SK-N-SH (cell line): ENCODE measurements around the gene TPH2. TPM values are rescaled to one million over a fixed set of nuclear protein-coding genes. Genes with fewer than 3 reads are reported as not detected.

ENCODE experiments used
- CTCF ChIA-PET: fragments of 300-600, 350-600 bp; formaldehyde crosslinking; extraction: SDS; loops from one replicate; lab custom pipeline; 2021; lab: Yijun Ruan, JAX
- POLR2A ChIA-PET: fragments of 350-600 bp; sonication (Branson Sonifier 250); formaldehyde crosslinking; extraction: SDS; loops from one replicate; lab custom pipeline; 2020; ENCODE audit warnings: antibody characterized with exemption, inconsistent platforms; lab: Yijun Ruan, JAX
- DNase-seq: peaks from one replicate; pipeline ENCODE4 v3.0.0; 2012
- H2AFZ ChIP-seq: fragments of 200-600 bp; sonication (generic); 2 replicates; pipeline ENCODE4 v1.8.1; 2016; ENCODE audit warnings: antibody characterized with exemption, mild to moderate bottlenecking, low read depth
- H3F3A ChIP-seq: fragments of 200-600 bp; sonication (generic); replicated peaks from 2 replicates; pipeline ENCODE3; 2016; ENCODE audit warnings: antibody characterized with exemption, mild to moderate bottlenecking; ENCODE audit not compliant: insufficient read depth
- H3K27ac ChIP-seq, 2 experiments: fragments of 200-500 bp in 1 of 2; fragments of 200-600 bp in 1 of 2; sonication (Bioruptor generic) in 1 of 2; sonication (generic), shearing (Covaris generic) in 1 of 2; 2 replicates each; pipeline versions ENCODE4 v1.5.1 to v1.6.1; 2014 to 2016; ENCODE audit warnings: low read depth in 2 of 2, inconsistent platforms in 1 of 2, low read length in 1 of 2, mild to moderate bottlenecking in 1 of 2, mixed read lengths in 1 of 2
- H3K27me3 ChIP-seq: fragments of 200-600 bp; sonication (generic), shearing (Covaris generic); 2 replicates; pipeline ENCODE4 v1.6.1; 2016; ENCODE audit warnings: mixed run types; ENCODE audit not compliant: insufficient read depth
- H3K36me3 ChIP-seq, 2 experiments: fragments of 200-500 bp in 1 of 2; fragments of 200-600 bp in 1 of 2; sonication (Bioruptor generic) in 1 of 2; sonication (generic) in 1 of 2; replicated peaks in 1 of 2; 2 replicates each; pipeline versions ENCODE3 to v1.5.1; 2014 to 2016; ENCODE audit warnings: low read length in 1 of 2, mild to moderate bottlenecking in 1 of 2; ENCODE audit not compliant: insufficient read depth in 2 of 2, control insufficient read depth in 1 of 2
- H3K4me1 ChIP-seq, 2 experiments: fragments of 200-500 bp in 1 of 2; fragments of 200-600 bp in 1 of 2; sonication (Bioruptor generic) in 1 of 2; sonication (generic), shearing (Covaris generic) in 1 of 2; 2 replicates each; pipeline versions ENCODE4 v1.5.1 to v1.6.1; 2014 to 2016; ENCODE audit warnings: low read depth in 1 of 2, low read length in 1 of 2, mixed run types in 1 of 2; ENCODE audit not compliant: insufficient read depth in 2 of 2, control insufficient read depth in 1 of 2
- H3K4me2 ChIP-seq: fragments of 200-600 bp; sonication (generic), shearing (Covaris generic); 2 replicates; pipeline ENCODE4 v1.6.1; 2017; ENCODE audit warnings: mixed run types
- H3K4me3 ChIP-seq, 2 experiments: fragments of 200-500 bp in 1 of 2; fragments of 200-600 bp in 1 of 2; sonication (Bioruptor generic) in 1 of 2; sonication (generic), shearing (Covaris generic) in 1 of 2; 2 replicates each; pipeline versions ENCODE4 v1.5.1 to v1.8.1; 2014 to 2016; ENCODE audit warnings: low read depth in 2 of 2, inconsistent platforms in 1 of 2, low read length in 1 of 2, mild to moderate bottlenecking in 1 of 2, mixed read lengths in 1 of 2, moderate library complexity in 1 of 2
- H3K79me2 ChIP-seq: fragments of 200-600 bp; sonication (generic); 2 replicates; pipeline ENCODE4 v1.8.1; 2017; ENCODE audit warnings: mild to moderate bottlenecking; ENCODE audit not compliant: insufficient read depth
- H3K9ac ChIP-seq: fragments of 200-600 bp; sonication (generic); 2 replicates; pipeline ENCODE4 v1.6.1; 2017; ENCODE audit warnings: mixed run types
- H3K9me2 ChIP-seq: fragments of 200-600 bp; sonication (generic); 2 replicates; pipeline ENCODE4 v1.6.1; 2017; ENCODE audit warnings: mixed run types
- H3K9me3 ChIP-seq: fragments of 200-600 bp; sonication (generic); 2 replicates; pipeline ENCODE4 v1.6.1; 2017; ENCODE audit warnings: mixed run types, mild to moderate bottlenecking, moderate library complexity
- H4K20me1 ChIP-seq: fragments of 200-600 bp; sonication (generic); 2 replicates; pipeline ENCODE4 v1.6.1; 2017; ENCODE audit warnings: mild to moderate bottlenecking, mixed run types; ENCODE audit not compliant: insufficient read depth
- CHD2 ChIP-seq: fragments of 150-350 bp; IDR thresholded peaks from 2 replicates; pipeline ENCODE4 v1.6.1; 2018; ENCODE audit warnings: low read length; ENCODE audit not compliant: partially characterized antibody
- ELF1 ChIP-seq: IDR thresholded peaks from 2 replicates; pipeline ENCODE4 v1.4.0; 2012
- FOSL2 ChIP-seq: IDR thresholded peaks from 2 replicates; pipeline ENCODE4 v1.4.0; 2012; ENCODE audit warnings: low read depth, mild to moderate bottlenecking, moderate library complexity, borderline replicate concordance
- FOXJ3 ChIP-seq: sonication (generic); formaldehyde crosslinking; IDR thresholded peaks from 2 replicates; pipeline ENCODE4 v1.5.1; 2020; ENCODE audit warnings: mild to moderate bottlenecking, missing genetic modification reagents
- GABPA ChIP-seq: IDR thresholded peaks from 2 replicates; pipeline ENCODE4 v1.4.0; 2012; ENCODE audit warnings: low read depth, mild to moderate bottlenecking
- IRF3 ChIP-seq: fragments of 150-350 bp; IDR thresholded peaks from 2 replicates; pipeline ENCODE4 v1.6.1; 2016; ENCODE audit warnings: mild to moderate bottlenecking, low read depth, low read length
- MEF2A ChIP-seq: IDR thresholded peaks from 2 replicates; pipeline ENCODE4 v1.4.0; 2012; ENCODE audit warnings: low read depth, borderline replicate concordance
- NFIC ChIP-seq: IDR thresholded peaks from 2 replicates; pipeline ENCODE4 v1.4.0; 2012; ENCODE audit warnings: borderline replicate concordance
- RAD21 ChIP-seq: IDR thresholded peaks from 2 replicates; pipeline ENCODE4 v1.6.1; 2012; ENCODE audit warnings: mild to moderate bottlenecking, low read length
- RCOR1 ChIP-seq: fragments of 150-350 bp; IDR thresholded peaks from 2 replicates; pipeline ENCODE4 v1.6.1; 2017; ENCODE audit warnings: antibody characterized with exemption, low read length
- RFX5 ChIP-seq: IDR thresholded peaks from 2 replicates; pipeline ENCODE4 v1.6.1; 2012; ENCODE audit warnings: mild to moderate bottlenecking, improper control_type of control experiment, low read length
- RXRA ChIP-seq: IDR thresholded peaks from 2 replicates; pipeline ENCODE4 v1.4.0; 2012; ENCODE audit warnings: low read depth, mild to moderate bottlenecking, borderline replicate concordance
- SMC3 ChIP-seq: IDR thresholded peaks from 2 replicates; pipeline ENCODE4 v1.6.1; 2012; ENCODE audit warnings: low read depth, low read length, improper control_type of control experiment
- TAF1 ChIP-seq: IDR thresholded peaks from 2 replicates; pipeline ENCODE4 v1.6.1; 2012; ENCODE audit warnings: low read depth, mild to moderate bottlenecking, low read length, moderate library complexity, borderline replicate concordance
- TCF12 ChIP-seq: IDR thresholded peaks from 2 replicates; pipeline ENCODE4 v1.4.0; 2012
- YY1 ChIP-seq: IDR thresholded peaks from 2 replicates; pipeline ENCODE4 v1.4.0; 2012; ENCODE audit warnings: low read depth, mild to moderate bottlenecking
- WGBS: methylation state at CpG from one replicate; pipeline ENCODE4 v1.1.6; 2017; ENCODE audit warnings: low lambda C conversion rate; 5-methylcytosine and 5-hydroxymethylcytosine counted together
- polyA plus RNA-seq, 3 experiments: library from polyadenylated mRNA; depleted of rRNA; stranded (reverse); fragments of >200 nt; gene quantifications; 2 replicates each; pipeline ENCODE4 v1.2.3, GENCODE V29; 2012
- TF ChIP-seq, protein P1 (sequence below): IDR thresholded peaks from 2 replicates; pipeline ENCODE4 v1.6.1; 2012; ENCODE audit warnings: mild to moderate bottlenecking, low read depth, low read length, moderate library complexity
- TF ChIP-seq, protein P2 (sequence below): IDR thresholded peaks from 2 replicates; pipeline ENCODE4; 2012
- TF ChIP-seq, protein P3 (sequence below): fragments of 150-350 bp; IDR thresholded peaks from 2 replicates; pipeline ENCODE4 v1.6.1; 2017; ENCODE audit warnings: antibody characterized with exemption, low read length, low read depth, borderline replicate concordance

TPH2 gene
- polyA plus RNA-seq, 1 of the 3 experiments (the other 2 are of a cell fraction): not detected

GRCh38 chr12:72075401-72075800, 136.8 kb downstream of the TPH2 start:
- Histone ChIP-seq H3F3A (no peaks in the 10 kb centered on the region), H3K9me2 (no peaks in the 10 kb centered on the region), H2AFZ (no peak overlapping the region), H3K79me2 (no peaks in the 10 kb centered on the region), H3K36me3 (no peaks in the 10 kb centered on the region), H3K4me3 (no peak overlapping the region), H3K4me2 (no peak overlapping the region), H3K9ac (no peak overlapping the region), H3K4me1 (peaks cover 4 to 7% of the 10 kb centered on the region in 2 experiments; a peak in 2 of 4 replicates), H3K9me3 (no peaks in the 10 kb centered on the region), H3K27me3 (no peaks in the 10 kb centered on the region), H3K27ac (no peak overlapping the region), H4K20me1 (no peaks in the 10 kb centered on the region)
- no peak for TF ChIP-seq ELF1
- TF ChIP-seq, protein P1, sequence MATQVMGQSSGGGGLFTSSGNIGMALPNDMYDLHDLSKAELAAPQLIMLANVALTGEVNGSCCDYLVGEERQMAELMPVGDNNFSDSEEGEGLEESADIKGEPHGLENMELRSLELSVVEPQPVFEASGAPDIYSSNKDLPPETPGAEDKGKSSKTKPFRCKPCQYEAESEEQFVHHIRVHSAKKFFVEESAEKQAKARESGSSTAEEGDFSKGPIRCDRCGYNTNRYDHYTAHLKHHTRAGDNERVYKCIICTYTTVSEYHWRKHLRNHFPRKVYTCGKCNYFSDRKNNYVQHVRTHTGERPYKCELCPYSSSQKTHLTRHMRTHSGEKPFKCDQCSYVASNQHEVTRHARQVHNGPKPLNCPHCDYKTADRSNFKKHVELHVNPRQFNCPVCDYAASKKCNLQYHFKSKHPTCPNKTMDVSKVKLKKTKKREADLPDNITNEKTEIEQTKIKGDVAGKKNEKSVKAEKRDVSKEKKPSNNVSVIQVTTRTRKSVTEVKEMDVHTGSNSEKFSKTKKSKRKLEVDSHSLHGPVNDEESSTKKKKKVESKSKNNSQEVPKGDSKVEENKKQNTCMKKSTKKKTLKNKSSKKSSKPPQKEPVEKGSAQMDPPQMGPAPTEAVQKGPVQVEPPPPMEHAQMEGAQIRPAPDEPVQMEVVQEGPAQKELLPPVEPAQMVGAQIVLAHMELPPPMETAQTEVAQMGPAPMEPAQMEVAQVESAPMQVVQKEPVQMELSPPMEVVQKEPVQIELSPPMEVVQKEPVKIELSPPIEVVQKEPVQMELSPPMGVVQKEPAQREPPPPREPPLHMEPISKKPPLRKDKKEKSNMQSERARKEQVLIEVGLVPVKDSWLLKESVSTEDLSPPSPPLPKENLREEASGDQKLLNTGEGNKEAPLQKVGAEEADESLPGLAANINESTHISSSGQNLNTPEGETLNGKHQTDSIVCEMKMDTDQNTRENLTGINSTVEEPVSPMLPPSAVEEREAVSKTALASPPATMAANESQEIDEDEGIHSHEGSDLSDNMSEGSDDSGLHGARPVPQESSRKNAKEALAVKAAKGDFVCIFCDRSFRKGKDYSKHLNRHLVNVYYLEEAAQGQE: no peak
- TF ChIP-seq RFX5: no peak
- no peak for TF ChIP-seq GABPA
- TF ChIP-seq NFIC: no peak
- TF ChIP-seq CHD2: no peak
- no peak for TF ChIP-seq FOSL2
- TF ChIP-seq MEF2A: no peak
- TF ChIP-seq FOXJ3 (CRISPR knock-in tag): no peak
- no peak for TF ChIP-seq RCOR1
- TF ChIP-seq, protein P2, sequence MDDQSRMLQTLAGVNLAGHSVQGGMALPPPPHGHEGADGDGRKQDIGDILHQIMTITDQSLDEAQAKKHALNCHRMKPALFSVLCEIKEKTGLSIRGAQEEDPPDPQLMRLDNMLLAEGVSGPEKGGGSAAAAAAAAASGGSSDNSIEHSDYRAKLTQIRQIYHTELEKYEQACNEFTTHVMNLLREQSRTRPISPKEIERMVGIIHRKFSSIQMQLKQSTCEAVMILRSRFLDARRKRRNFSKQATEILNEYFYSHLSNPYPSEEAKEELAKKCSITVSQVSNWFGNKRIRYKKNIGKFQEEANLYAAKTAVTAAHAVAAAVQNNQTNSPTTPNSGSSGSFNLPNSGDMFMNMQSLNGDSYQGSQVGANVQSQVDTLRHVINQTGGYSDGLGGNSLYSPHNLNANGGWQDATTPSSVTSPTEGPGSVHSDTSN: no peak
- TF ChIP-seq YY1: no peak
- TF ChIP-seq RXRA: no peak
- ChIA-PET CTCF (no interaction called here), POLR2A (no interaction called here)
- DNase-seq: peak; percentile 7
- 31% methylated on average over 3 of the region's 3 CpGs for WGBS

- POLR2A ChIA-PET: no interaction called here
- Histone ChIP-seq H3K36me3 (no peaks in the 10 kb centered on the region), H3K4me1 (peaks cover 4 to 7% of the 10 kb centered on the region in 2 experiments; a peak in 2 of 4 replicates), H3K27me3 (no peaks in the 10 kb centered on the region), H3K4me3 (no peak overlapping the region), H2AFZ (no peak overlapping the region), H3K9me3 (no peaks in the 10 kb centered on the region), H3K27ac (no peak overlapping the region), H3K4me2 (no peak overlapping the region), H3K9ac (no peak overlapping the region), H3K9me2 (no peaks in the 10 kb centered on the region), H4K20me1 (no peaks in the 10 kb centered on the region), H3F3A (no peaks in the 10 kb centered on the region), H3K79me2 (no peaks in the 10 kb centered on the region)
- CTCF ChIA-PET: interaction anchor here (0.8 to 1.2 kb wide), 2 partner anchors 21 to 296 kb away, joined by 3 read pairs; no protein-coding TSS in a partner anchor
- TF ChIP-seq SMC3 (no peak), TAF1 (no peak), TCF12 (no peak), IRF3 (no peak), RAD21 (no peak), YY1 (no peak)
- TF ChIP-seq, protein P3, sequence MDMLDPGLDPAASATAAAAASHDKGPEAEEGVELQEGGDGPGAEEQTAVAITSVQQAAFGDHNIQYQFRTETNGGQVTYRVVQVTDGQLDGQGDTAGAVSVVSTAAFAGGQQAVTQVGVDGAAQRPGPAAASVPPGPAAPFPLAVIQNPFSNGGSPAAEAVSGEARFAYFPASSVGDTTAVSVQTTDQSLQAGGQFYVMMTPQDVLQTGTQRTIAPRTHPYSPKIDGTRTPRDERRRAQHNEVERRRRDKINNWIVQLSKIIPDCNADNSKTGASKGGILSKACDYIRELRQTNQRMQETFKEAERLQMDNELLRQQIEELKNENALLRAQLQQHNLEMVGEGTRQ: no peak
- DNase-seq: no peak
- WGBS: 66% methylated on average over 9 of the region's 9 CpGs
Observed at GRCh38 chr12:72075891-72076557, 137.4 kb downstream of the TPH2 start.
